Natural killer cell (primary cell): ENCODE measurements around the gene PPP3CA. TPM values are rescaled to one million over a fixed set of nuclear protein-coding genes. Genes with fewer than 3 reads are reported as not detected.

Experiments used
- ATAC-seq, 3 donors: fragments of 150-1000 bp in 2 of 3; fragments of 200-7000 bp in 1 of 3; cut with Tn5 transposase; 1 replicate in 1 of 3; 2 replicates in 2 of 3; pipeline ENCODE4 v1.10.0; 2021; ENCODE audit warnings: mild to moderate bottlenecking in 2 of 3, moderate library complexity in 2 of 3
- DNase-seq, 2 donors: peaks; one replicate each; pipeline versions ENCODE4 v3.0.0 to v3.0.0-alpha.2; 2013 to 2021; ENCODE audit warnings: mixed read lengths in 1 of 2
- H3K27ac ChIP-seq: one replicate; pipeline ENCODE4 v1.5.1; 2013; ENCODE audit warnings: mild to moderate bottlenecking, low read length
- H3K27me3 ChIP-seq: one replicate; pipeline ENCODE4 v1.6.1; 2013; ENCODE audit warnings: low read length; ENCODE audit not compliant: control insufficient read depth, insufficient read depth
- H3K36me3 ChIP-seq: one replicate; pipeline ENCODE4 v1.6.1; 2013; ENCODE audit warnings: low read length; ENCODE audit not compliant: control insufficient read depth, insufficient read depth
- H3K4me1 ChIP-seq: one replicate; pipeline ENCODE4 v1.6.1; 2013; ENCODE audit warnings: low read length; ENCODE audit not compliant: control insufficient read depth, insufficient read depth
- H3K4me3 ChIP-seq: one replicate; pipeline ENCODE4 v1.5.1; 2013; ENCODE audit warnings: low read length
- H3K9me3 ChIP-seq: one replicate; pipeline ENCODE4 v1.6.1; 2013; ENCODE audit warnings: low read length; ENCODE audit not compliant: control insufficient read depth, insufficient read depth
- H3K27ac Mint-ChIP-seq, 2 donors: one replicate each; pipeline ENCODE4 v1.8.0; 2022; ENCODE audit warnings: mild to moderate bottlenecking in 2 of 2, mixed read lengths in 2 of 2, moderate library complexity in 1 of 2
- H3K27me3 Mint-ChIP-seq, 2 donors: one replicate each; pipeline ENCODE4 v1.8.0; 2022; ENCODE audit warnings: low read depth in 2 of 2, mixed read lengths in 2 of 2
- H3K36me3 Mint-ChIP-seq: one replicate; pipeline ENCODE4 v1.8.0; 2022; ENCODE audit warnings: mixed read lengths
- H3K4me1 Mint-ChIP-seq, 2 donors: one replicate each; pipeline ENCODE4 v1.8.0; 2022; ENCODE audit warnings: mixed read lengths in 2 of 2
- H3K4me3 Mint-ChIP-seq: one replicate; pipeline ENCODE4 v1.8.0; 2022; ENCODE audit warnings: mild to moderate bottlenecking, moderate library complexity, mixed read lengths
- H3K9me3 Mint-ChIP-seq, 2 donors: one replicate each; pipeline ENCODE4 v1.8.0; 2022; ENCODE audit warnings: mixed read lengths in 2 of 2
- WGBS: methylation state at CpG from one replicate; pipeline ENCODE4 v1.1.7; 2013; ENCODE audit warnings: missing lambda C conversion rate; ENCODE audit not compliant: insufficient coverage; 5-methylcytosine and 5-hydroxymethylcytosine counted together
- intact Hi-C: fragments of 100-400 bp; cut with micrococcal nuclease; formaldehyde crosslinking; loops from one replicate; pipeline ENCODE4 v1.14.2; 2022
- total RNA-seq, 4 donors: library from RNA; stranded (reverse); fragments of 120-200 nt in 1 of 4; gene quantifications; one replicate each; pipeline versions ENCODE4 v1.2.3 to v1.2.4, GENCODE V29; 2013 to 2022
- TF ChIP-seq, protein P1 (sequence below): fragments of 200-600 bp; IDR thresholded peaks from one replicate; pipeline ENCODE4 v1.8.0; 2022; ENCODE audit warnings: antibody characterized with exemption

The PPP3CA gene
- total RNA-seq, 3 donors from 2014 or later (not counting 1 experiment from before 2014, with no cell fraction given): 53.1 to 73.1 (median 58.0) TPM

DNA sequence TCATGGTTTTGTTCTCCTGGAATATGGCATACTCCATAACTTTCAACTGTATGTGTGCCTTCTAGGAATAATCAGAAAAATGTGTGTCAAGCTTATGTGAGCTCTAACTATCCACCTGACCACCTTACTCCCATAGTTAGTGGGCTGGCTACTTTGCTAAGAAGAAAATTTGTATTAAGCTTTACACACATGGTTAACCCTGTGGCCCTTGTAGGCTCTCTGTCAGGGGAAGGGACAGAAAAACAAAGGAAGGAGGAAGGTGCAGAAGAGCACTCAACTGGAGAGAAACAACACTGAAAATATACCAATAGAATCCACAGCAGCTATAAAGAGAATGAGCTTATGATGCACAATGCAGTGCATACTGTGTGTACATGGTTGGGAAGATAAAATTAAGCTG is 84.6 kb downstream of the PPP3CA start:
- no peak overlapping the region for H3K27ac ChIP-seq
- no peaks in the 10 kb centered on the region for H3K27me3 ChIP-seq
- intact Hi-C loops: no loop called here
- TF ChIP-seq, protein P1, sequence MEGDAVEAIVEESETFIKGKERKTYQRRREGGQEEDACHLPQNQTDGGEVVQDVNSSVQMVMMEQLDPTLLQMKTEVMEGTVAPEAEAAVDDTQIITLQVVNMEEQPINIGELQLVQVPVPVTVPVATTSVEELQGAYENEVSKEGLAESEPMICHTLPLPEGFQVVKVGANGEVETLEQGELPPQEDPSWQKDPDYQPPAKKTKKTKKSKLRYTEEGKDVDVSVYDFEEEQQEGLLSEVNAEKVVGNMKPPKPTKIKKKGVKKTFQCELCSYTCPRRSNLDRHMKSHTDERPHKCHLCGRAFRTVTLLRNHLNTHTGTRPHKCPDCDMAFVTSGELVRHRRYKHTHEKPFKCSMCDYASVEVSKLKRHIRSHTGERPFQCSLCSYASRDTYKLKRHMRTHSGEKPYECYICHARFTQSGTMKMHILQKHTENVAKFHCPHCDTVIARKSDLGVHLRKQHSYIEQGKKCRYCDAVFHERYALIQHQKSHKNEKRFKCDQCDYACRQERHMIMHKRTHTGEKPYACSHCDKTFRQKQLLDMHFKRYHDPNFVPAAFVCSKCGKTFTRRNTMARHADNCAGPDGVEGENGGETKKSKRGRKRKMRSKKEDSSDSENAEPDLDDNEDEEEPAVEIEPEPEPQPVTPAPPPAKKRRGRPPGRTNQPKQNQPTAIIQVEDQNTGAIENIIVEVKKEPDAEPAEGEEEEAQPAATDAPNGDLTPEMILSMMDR: no peak
- no peaks in the 10 kb centered on the region for H3K36me3 ChIP-seq
- no peak overlapping the region for H3K4me3 Mint-ChIP-seq
- H3K27me3 Mint-ChIP-seq: no peaks in the 10 kb centered on the region
- H3K9me3 Mint-ChIP-seq: no peaks in the 10 kb centered on the region
- H3K36me3 Mint-ChIP-seq: no peaks in the 10 kb centered on the region
- H3K4me1 Mint-ChIP-seq: peaks cover 73 to 78% of the 10 kb centered on the region in 2 donors
- no peak overlapping the region for H3K4me3 ChIP-seq
- H3K4me1 ChIP-seq: peaks cover 8% of the 10 kb centered on the region
- DNase-seq (no peak), ATAC-seq (no peak)
- H3K9me3 ChIP-seq: no peaks in the 10 kb centered on the region
- H3K27ac Mint-ChIP-seq: no peak overlapping the region

DNA sequence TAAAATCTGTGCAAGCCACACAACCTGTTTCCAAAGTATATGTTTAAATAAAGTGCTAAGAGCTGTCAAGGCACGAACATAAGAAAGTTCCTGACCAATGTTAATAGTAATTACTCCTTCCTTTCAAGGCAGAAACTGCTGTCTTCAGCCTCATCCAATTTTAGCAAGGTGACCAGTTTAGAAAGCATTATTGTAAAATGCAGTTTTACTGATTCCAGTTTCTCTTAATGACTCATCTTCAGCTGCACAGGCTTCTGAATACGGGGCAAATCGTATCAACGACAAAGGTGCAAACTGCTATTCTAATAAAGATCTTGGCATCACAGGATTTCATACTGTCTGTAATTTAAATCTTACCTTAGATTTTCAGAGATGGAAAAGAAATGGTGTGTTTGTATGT is 87.5 kb downstream of the PPP3CA start:
- no peak for DNase-seq
- Mint-ChIP-seq H3K4me3 (no peak overlapping the region), H3K9me3 (no peaks in the 10 kb centered on the region), H3K27ac (peak overlapping the region in 1 of 2 donors; percentile 71), H3K36me3 (no peaks in the 10 kb centered on the region), H3K27me3 (no peaks in the 10 kb centered on the region), H3K4me1 (peaks cover 72 to 81% of the 10 kb centered on the region in 2 donors)
- TF ChIP-seq, protein P1: no peak
- Histone ChIP-seq H3K4me1 (peaks cover 8% of the 10 kb centered on the region), H3K27ac (no peak overlapping the region), H3K4me3 (no peak overlapping the region), H3K36me3 (no peaks in the 10 kb centered on the region), H3K9me3 (no peaks in the 10 kb centered on the region), H3K27me3 (no peaks in the 10 kb centered on the region)
- WGBS: 44% methylated on average over 4 of the region's 4 CpGs
- ATAC-seq: no peak
- intact Hi-C loops: no loop called here

DNA sequence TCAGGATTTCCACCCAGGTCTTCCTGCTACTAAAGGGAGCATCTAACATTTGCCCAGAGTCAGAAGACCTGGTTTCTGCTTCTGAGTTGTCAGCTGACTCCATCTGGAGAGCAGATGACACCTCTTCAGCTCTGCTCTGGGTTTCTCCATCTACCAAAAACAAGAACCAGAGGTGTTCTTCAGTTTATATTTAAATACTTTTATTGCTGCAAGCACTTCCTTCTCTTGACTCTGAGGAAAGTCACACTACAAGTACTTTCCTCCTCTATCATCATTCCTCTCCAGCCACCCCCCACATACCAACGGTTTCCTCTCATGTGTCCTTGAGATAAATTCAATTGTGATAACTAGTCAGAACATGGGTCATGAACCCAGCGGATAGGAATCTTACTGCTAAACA is 88.4 kb downstream of the PPP3CA start:
- peaks cover 69 to 79% of the 10 kb centered on the region in 2 donors for H3K4me1 Mint-ChIP-seq
- no peak overlapping the region for H3K27ac ChIP-seq
- no peaks in the 10 kb centered on the region for H3K9me3 ChIP-seq
- H3K27me3 ChIP-seq: no peaks in the 10 kb centered on the region
- H3K4me1 ChIP-seq: peaks cover 8% of the 10 kb centered on the region
- H3K27me3 Mint-ChIP-seq: no peaks in the 10 kb centered on the region
- DNase-seq: no peak
- H3K4me3 ChIP-seq: no peak overlapping the region
- TF ChIP-seq, protein P1: no peak
- no peaks in the 10 kb centered on the region for H3K36me3 ChIP-seq
- peak; percentile 34 to 48 (median 41) for ATAC-seq
- H3K4me3 Mint-ChIP-seq: peak overlapping the region; percentile 43
- no peaks in the 10 kb centered on the region for H3K36me3 Mint-ChIP-seq
- intact Hi-C loops: no loop called here
- WGBS: 67% methylated on average over 2 of the region's 2 CpGs
- H3K27ac Mint-ChIP-seq: peak overlapping the region; percentile 63 to 71
- H3K9me3 Mint-ChIP-seq: no peaks in the 10 kb centered on the region

DNA sequence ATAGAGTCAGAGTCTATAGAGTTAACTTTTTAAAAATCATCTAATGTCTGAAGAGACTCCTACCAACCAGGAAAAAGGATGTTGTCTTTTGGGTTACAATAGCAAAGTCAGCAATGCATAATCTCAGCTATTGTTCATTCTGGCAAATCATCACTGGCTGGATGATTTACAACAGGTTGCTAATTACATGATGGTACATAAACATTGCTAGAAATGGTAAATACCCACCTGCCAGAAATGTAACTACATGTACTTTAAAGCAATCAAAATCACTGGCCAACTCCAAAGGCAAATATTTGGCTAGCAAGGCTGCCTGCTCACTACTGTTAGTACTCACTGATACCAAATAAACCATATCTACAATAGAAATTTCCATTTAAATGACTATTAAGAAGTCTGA is 91.1 kb downstream of the PPP3CA start:
- H3K9me3 Mint-ChIP-seq: no peaks in the 10 kb centered on the region
- H3K4me3 ChIP-seq: no peak overlapping the region
- no peak for DNase-seq
- H3K36me3 Mint-ChIP-seq: no peaks in the 10 kb centered on the region
- peaks cover 13% of the 10 kb centered on the region for H3K4me1 ChIP-seq
- H3K27me3 ChIP-seq: no peaks in the 10 kb centered on the region
- no peak overlapping the region for H3K4me3 Mint-ChIP-seq
- no peak for ATAC-seq
- H3K27ac ChIP-seq: no peak overlapping the region
- peaks cover 75 to 86% of the 10 kb centered on the region in 2 donors for H3K4me1 Mint-ChIP-seq
- TF ChIP-seq, protein P1: no peak
- no peaks in the 10 kb centered on the region for H3K27me3 Mint-ChIP-seq
- H3K27ac Mint-ChIP-seq: peak overlapping the region in 1 of 2 donors; percentile 32
- H3K36me3 ChIP-seq: no peaks in the 10 kb centered on the region
- intact Hi-C loops: no loop called here
- no peaks in the 10 kb centered on the region for H3K9me3 ChIP-seq
